GM12873 (cell line): ENCODE results near the gene TNRC18.

ENCODE experiments used
- TF ChIP-seq, protein P1 (sequence below): IDR thresholded peaks from 2 replicates; pipeline ENCODE4 v1.5.1; 2012; ENCODE audit warnings: low read depth, mild to moderate bottlenecking, moderate library complexity, low read length, control low read depth; ENCODE audit not compliant: insufficient read depth; ENCODE audit errors: missing control alignments

The TNRC18 gene

DNA sequence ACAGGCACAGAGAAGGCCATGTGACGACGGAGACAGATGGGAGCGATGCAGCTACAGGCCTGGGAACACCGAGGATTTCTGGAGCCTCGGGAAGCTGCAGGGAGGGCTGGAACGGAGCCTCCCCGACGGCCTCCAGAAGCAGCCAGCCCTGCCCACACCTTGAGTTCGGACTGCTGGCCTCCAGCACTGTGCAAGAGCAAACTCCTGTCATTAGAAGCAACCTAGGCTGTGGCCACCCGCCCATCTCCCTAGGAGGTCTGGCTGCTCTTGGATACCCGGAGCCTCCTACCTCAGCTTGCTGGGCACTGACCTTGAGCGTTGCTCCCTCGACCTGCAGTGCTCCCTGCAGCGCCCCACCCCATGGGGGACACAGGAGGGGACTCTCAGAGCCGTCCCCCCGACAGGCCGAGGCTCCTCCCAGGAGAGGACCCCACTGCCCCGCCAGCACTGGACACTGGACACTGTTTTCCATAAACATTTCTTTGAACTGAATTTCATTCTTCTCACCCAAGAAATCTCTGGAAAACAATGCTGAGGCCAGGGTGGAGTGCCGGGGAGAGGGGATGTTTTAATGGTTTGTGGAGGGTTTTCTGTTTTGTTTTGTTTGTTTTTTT lies 22.5 kb upstream of the TNRC18 start:
- TF ChIP-seq, protein P1, sequence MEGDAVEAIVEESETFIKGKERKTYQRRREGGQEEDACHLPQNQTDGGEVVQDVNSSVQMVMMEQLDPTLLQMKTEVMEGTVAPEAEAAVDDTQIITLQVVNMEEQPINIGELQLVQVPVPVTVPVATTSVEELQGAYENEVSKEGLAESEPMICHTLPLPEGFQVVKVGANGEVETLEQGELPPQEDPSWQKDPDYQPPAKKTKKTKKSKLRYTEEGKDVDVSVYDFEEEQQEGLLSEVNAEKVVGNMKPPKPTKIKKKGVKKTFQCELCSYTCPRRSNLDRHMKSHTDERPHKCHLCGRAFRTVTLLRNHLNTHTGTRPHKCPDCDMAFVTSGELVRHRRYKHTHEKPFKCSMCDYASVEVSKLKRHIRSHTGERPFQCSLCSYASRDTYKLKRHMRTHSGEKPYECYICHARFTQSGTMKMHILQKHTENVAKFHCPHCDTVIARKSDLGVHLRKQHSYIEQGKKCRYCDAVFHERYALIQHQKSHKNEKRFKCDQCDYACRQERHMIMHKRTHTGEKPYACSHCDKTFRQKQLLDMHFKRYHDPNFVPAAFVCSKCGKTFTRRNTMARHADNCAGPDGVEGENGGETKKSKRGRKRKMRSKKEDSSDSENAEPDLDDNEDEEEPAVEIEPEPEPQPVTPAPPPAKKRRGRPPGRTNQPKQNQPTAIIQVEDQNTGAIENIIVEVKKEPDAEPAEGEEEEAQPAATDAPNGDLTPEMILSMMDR: no peak

DNA sequence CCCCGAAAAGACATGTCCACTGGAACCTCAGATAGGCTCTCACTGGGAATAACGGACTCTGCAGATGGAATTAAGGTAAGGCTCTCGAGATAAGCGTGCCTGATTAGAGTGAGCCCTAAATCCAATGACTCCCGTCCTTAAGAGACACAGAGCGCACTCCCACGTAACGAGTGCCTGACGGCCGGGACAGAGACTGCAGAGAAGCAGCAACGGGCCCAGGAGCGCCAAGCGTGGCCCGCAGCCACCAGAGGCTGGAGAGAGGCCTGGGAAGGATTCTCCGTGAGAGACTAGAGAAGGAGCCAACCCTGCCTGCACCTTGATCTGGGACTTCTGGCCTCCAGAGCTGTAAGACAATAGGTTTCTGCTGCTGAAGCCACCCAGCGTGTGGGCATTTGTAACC lies 20.0 kb upstream of the TNRC18 start:
- TF ChIP-seq, protein P1: no peak

DNA sequence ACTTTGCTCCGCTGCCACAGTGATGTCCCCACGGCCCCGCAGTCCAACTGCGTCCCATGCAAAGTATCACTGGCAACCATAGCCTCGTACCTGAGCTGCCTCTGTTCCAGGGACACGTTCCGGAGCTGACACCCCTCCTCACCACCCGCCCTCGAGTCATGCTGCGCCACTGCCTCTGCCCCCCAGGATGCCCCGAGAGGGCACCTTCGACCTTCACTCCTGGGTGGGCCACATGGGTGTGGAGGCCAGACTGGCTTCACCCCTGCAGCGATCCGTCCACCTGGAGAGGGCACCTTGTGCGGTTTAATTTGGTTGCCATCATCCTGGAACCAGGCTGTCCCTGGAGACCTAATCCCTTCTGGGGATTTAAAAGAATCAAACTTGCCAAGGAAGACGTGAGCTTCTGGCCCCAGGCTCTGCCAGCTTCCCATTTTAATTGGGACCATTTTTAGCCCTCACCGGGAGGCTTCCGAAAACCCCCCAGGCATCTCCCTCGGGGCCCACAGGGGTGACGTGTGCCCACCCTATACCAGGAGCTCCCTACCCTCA lies 19.2 kb upstream of the TNRC18 start:
- TF ChIP-seq, protein P1: no peak

DNA sequence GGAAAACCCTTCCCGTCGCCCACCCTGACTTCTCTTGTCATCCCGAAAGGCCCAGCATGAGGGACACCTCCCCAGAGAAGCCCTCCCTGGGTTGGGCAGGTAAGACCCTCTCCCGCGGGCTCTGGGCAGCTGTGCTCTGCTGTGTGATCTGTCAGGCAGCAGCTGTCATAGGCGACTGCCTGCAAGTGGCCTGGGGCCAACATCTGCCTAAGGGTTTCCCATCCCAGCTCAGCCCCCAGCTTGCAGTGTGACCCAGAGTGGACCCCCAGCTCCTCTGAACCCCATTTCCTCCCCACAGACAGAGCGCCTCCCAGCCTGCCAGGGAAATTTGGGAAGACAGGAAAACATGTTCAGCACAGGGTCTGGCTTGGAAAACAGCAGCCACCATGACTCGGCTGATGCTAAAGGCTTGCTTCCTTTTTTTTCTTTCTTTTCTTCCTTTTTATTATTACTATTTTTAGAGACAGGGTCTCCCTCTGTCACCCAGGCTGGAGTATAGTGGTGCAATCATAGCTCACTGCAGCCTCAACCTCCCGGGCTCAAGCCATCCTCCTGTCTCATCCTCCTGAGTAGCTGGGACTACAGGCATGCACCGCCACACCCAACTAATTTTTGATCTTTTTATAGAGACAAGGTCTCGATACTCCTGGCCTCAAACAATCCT lies 18.3 kb upstream of the TNRC18 start:
- TF ChIP-seq, protein P1: no peak

DNA sequence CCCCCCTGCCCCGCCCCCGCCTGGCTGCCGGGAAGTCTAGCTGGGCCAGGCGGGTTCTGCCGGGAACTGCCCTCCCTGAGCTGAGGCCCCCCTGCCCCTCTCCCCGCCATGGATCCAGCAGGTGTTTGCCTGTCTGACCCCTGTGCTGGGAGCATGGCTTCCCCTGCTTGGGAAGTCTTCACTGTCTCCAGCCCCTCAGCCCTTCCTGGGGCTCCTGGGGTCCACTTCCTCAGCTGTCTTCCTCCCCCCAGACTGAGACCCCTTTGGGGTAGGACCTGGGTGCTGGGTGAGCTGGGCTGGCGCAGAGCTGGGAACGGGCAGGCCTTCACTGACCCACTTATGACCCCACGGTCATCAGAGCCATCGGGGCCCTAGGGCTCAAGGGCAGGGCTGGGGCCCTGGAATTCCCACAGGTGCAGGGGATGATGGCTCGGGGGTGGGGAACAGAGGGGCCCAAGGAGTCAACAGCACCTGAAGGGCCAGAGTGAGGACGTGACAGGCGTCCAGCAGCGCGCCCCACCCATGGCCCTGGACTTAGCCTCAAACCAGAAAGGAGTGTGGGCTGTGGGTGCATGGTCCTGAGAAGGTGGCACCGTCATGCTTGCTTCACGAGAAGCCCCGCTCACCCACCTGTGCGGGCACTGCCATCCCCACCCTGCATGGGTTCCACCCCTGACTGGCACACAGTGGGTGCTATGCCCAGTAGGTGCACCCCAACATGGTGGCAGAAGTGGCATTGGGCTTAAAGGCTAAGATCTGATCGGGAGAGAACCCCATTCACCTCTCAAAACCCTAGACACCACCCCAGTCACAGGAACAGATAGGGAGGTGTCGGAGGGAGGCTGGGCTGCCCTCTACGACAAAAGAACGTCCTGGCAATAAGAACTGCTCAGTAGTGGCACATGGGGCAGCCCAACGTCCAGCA lies 16.2 kb upstream of the TNRC18 start:
- TF ChIP-seq, protein P1: no peak

DNA sequence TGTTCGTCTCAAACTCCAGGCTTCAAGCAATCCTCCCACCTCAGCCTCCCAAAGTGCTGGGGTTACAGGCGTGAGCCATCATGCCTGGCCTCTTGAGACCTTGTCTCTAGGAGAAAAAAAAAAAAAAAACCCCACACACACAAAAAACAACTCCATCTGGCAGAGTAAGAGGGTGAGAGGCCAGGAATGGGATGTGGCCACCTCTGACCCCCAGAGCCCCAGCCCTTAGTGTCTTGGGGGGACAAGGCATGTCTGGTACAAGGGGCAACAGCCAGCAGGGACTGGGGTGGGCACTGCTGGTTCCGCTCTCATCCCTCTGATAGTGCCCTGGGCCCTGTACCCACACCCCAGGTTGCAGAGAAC lies 15.6 kb upstream of the TNRC18 start:
- TF ChIP-seq, protein P1: no peak

- TF ChIP-seq, protein P1: no peak
Measured at GRCh38 chr7:5437987-5438386, 14.4 kb upstream of the TNRC18 start.
